ENCODE measurements around the gene C18orf32. TPM values are rescaled to one million over a fixed set of nuclear protein-coding genes. Genes with fewer than 3 reads are reported as not detected.
"Not testable (repeated sequence)": the region's sequence is repeated elsewhere in the genome, so short reads cannot be mapped to it uniquely, and the experiment has no call there.

Gene C18orf32
- total RNA-seq, 1 donor from 2014 or later = 32.9 TPM

DNA sequence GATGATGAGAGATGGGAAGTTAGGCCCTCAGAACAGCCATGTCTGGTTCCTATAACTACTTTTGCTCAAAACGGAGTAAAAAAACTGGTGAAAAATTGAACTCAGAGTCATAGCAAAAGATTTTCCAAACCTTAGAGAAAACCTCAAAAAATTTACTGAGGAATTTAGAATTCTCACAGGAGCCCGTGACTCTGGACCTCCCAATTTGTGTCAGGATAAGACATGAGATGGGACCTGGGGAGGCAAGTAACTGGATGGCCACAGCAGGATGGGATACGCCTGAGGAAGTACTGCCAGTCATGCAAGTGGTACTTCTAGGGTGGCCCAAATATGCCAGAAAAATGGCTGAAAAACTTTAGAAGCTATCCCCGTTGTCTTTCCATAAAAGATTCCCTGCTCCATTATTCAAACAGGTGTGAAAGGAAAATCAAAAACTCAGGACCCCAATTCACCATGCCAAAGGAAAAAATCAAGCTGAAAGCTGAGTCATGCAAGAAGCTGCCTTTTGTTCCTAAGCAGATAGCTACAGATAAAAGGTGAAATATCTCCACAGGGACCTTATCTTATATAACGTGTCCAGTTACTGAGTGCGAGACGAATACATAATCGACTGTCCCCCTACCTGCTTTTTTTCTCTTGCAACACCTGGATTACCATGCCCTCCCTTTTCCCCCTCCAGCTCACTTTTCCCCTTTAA, 40.7 kb upstream of the C18orf32 start:
- no peak for DNase-seq
- Mint-ChIP-seq H3K4me3 (no peak overlapping the region), H3K9me3 (no peaks in the 10 kb centered on the region), H3K27ac (no peak overlapping the region), H3K4me1 (peaks cover 2% of the 10 kb centered on the region), H3K27me3 (peaks cover 8% of the 10 kb centered on the region), H3K36me3 (ENCODE audit: low read depth) (no peaks in the 10 kb centered on the region)
- TF ChIP-seq, protein P1, sequence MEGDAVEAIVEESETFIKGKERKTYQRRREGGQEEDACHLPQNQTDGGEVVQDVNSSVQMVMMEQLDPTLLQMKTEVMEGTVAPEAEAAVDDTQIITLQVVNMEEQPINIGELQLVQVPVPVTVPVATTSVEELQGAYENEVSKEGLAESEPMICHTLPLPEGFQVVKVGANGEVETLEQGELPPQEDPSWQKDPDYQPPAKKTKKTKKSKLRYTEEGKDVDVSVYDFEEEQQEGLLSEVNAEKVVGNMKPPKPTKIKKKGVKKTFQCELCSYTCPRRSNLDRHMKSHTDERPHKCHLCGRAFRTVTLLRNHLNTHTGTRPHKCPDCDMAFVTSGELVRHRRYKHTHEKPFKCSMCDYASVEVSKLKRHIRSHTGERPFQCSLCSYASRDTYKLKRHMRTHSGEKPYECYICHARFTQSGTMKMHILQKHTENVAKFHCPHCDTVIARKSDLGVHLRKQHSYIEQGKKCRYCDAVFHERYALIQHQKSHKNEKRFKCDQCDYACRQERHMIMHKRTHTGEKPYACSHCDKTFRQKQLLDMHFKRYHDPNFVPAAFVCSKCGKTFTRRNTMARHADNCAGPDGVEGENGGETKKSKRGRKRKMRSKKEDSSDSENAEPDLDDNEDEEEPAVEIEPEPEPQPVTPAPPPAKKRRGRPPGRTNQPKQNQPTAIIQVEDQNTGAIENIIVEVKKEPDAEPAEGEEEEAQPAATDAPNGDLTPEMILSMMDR (IDR thresholded peaks at IDR 0.05) = no peak
- ATAC-seq (ENCODE audit: low read depth) = no peak
- ChIA-PET POLR2A (no interaction called here), CTCF (interaction anchor here (1.7 kb wide), 1 partner anchor 17 kb away, joined by 3 read pairs; no protein-coding TSS in a partner anchor)
- intact Hi-C loops (cut with micrococcal nuclease) = no loop called here

DNA sequence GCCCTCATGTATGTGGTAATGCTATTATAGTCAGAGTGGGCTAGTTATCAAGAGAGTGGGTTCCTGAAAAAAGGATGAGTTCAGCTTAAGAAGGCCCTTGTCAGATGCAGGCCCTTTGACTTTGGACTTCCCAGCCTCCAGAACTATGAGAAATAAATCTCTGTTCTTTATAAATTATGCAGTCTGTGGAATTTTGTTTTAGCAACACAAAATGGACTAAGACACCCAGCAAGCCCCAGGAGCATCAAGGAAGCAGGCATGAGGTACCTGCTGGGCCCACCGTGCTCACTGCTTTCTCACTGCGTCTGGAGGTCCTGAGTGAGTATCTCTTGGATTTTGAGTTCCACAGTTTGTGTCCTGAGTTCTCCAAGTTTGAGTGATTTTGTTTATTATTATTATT, 38.9 kb upstream of the C18orf32 start:
- TF ChIP-seq, protein P1 (IDR thresholded peaks at IDR 0.05) = no peak
- intact Hi-C loops (cut with micrococcal nuclease) = no loop called here
- Mint-ChIP-seq H3K4me1 (no peaks in the 10 kb centered on the region), H3K36me3 (ENCODE audit: low read depth) (no peaks in the 10 kb centered on the region), H3K27ac (no peak overlapping the region), H3K27me3 (peaks cover 10% of the 10 kb centered on the region), H3K9me3 (no peaks in the 10 kb centered on the region), H3K4me3 (no peak overlapping the region)
- no peak for ATAC-seq (ENCODE audit: low read depth)
- POLR2A ChIA-PET = no interaction called here
- CTCF ChIA-PET = no interaction called here
- no peak for DNase-seq

DNA sequence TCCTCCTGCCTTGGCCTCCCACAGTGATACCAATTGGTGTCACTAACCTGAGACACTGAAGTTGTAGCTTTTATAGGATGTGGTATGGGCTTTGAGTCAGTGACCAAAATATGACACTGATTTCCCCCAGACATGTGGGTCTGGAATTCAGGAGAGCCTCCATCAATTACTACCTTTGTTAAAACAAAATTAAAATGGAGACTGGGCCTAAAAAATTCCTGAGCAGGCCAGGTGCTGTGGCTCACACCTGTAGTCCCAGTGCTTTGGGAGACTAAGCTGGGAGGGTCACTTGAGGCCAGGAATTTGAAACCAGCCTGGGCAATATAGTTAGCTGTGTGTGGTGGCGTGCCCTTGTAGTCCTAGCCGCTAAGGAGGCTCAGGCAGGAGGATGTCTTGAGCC, 37.9 kb upstream of the C18orf32 start:
- DNase-seq (no peak), ATAC-seq (ENCODE audit: low read depth) (no peak)
- Mint-ChIP-seq H3K27me3 (peaks cover 12% of the 10 kb centered on the region), H3K4me3 (no peak overlapping the region), H3K27ac (no peak overlapping the region), H3K4me1 (no peaks in the 10 kb centered on the region), H3K36me3 (ENCODE audit: low read depth) (no peaks in the 10 kb centered on the region), H3K9me3 (no peaks in the 10 kb centered on the region)
- ChIA-PET POLR2A (no interaction called here), CTCF (no interaction called here)
- TF ChIP-seq, protein P1 (IDR thresholded peaks at IDR 0.05) = no peak
- intact Hi-C loops (cut with micrococcal nuclease) = no loop called here

DNA sequence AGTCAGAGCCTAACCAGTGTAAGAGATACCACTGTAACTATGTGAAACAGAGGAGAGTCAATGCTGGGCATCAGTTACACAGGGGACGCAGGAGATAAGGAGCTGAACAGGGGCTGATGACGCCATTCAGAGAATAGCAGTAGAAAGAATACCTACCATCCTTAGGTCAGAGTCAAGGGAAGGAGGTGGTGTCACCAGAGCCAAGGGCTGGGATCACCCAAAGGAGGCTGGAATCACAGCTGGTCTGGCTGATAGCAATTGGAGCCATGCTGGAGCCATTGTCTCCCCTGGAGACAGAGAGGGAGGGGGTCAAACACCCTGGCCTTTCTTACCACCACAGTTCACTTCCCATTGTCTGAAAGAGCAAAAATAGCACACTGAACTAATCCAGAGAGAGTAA, 37.3 kb upstream of the C18orf32 start:
- Mint-ChIP-seq H3K27me3 (peaks cover 8% of the 10 kb centered on the region), H3K4me3 (no peak overlapping the region), H3K4me1 (no peaks in the 10 kb centered on the region), H3K27ac (no peak overlapping the region), H3K9me3 (no peaks in the 10 kb centered on the region), H3K36me3 (ENCODE audit: low read depth) (no peaks in the 10 kb centered on the region)
- TF ChIP-seq, protein P1 (IDR thresholded peaks at IDR 0.05) = no peak
- POLR2A ChIA-PET = no interaction called here
- no peak for DNase-seq
- CTCF ChIA-PET = interaction anchor here (0.7 kb wide), 1 partner anchor 442 kb away, joined by 3 read pairs; no protein-coding TSS in a partner anchor
- intact Hi-C loops (cut with micrococcal nuclease) = no loop called here
- no peak for ATAC-seq (ENCODE audit: low read depth)

DNA sequence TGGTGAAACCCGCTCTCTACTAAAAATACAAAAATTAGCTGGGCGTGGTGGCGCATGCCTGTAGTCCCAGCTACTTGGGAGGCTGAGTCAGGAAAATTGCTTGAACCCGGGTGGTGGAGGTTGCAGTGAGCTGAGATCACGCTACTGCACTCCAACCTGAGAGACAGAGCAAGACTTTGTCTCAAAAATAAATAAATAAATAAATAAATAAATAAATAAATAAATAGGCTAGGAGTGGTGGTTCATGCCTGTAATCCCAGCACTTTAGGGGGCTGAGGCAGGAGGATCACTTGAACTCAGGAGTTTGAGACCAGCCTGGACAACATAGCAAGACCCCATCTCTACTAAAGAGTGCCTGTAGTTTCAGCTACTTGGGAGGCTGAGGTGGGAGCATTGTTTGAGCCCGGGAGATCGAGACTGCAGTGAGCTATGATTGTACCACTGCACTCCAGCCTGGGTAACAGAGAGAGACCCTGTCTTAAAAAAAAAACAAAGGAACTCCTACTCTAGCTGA, 36.6 kb upstream of the C18orf32 start:
- intact Hi-C loops (cut with micrococcal nuclease); POLR2A ChIA-PET; ATAC-seq (ENCODE audit: low read depth); DNase-seq; H3K9me3 Mint-ChIP-seq; H3K36me3 Mint-ChIP-seq (ENCODE audit: low read depth); H3K4me1 Mint-ChIP-seq; H3K4me3 Mint-ChIP-seq; H3K27ac Mint-ChIP-seq: not testable (repeated sequence)
- CTCF ChIA-PET = interaction anchor here (0.7 kb wide), 1 partner anchor 442 kb away, joined by 3 read pairs; no protein-coding TSS in a partner anchor
- H3K27me3 Mint-ChIP-seq = peaks cover 13% of the 10 kb centered on the region

Measured in activated B cell treated with CpG ODN at 0.5 μM for 24 hours (primary cell).